HEK293 (cell line): ENCODE measurements around the gene ADAM17.

Experiments used
- ZNF133 ChIP-seq: fragments of 450-650 bp; formaldehyde crosslinking; IDR thresholded peaks from 2 replicates; pipeline ENCODE4 v1.5.1; 2016; ENCODE audit warnings: missing biosample characterization, missing genetic modification characterization
- ZNF707 ChIP-seq: fragments of 450-650 bp; formaldehyde crosslinking; IDR thresholded peaks from 2 replicates; pipeline ENCODE4 v1.5.1; 2016; ENCODE audit warnings: missing biosample characterization, missing genetic modification characterization

DNA sequence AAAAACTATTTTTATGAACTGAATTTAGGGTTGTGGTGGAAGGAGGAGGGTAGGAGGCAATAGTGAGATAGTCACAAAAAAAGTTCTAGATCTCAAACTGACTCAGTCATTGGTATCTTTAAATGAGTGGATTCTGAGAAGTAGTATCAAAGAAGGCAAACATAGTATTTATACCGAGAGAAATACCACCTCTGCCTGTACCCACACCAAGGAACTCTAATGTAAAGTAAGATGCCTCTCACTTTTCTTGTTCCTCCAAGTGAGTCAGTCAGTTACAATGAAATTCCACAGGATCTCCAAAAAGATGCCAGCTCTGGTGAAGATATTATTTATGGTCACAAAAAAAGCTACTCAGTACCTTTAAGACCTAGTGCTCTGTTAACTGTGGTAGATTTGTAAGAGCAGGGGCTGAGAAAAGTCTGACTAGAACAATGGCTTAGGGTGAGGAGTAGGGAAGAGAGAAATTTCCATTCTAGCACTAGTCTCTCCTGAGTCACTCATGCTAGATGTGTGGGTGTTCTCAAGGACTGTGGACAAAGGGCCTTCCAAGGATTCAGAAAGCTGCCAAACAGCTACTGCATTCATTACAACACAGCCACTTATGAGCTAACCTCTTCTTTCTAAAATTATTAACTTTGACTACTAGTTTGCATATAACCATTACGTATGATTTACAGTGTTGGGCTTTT is 38.9 kb upstream of the ADAM17 start:
- no peak for TF ChIP-seq ZNF133 (tag by site-specific recombination)
- TF ChIP-seq ZNF707 (tag by site-specific recombination) = no peak
